Epidermal melanocyte (primary cell): Measurements from ENCODE around the gene CPB2.

Experiments used
- DNase-seq: peaks from one replicate; pipeline ENCODE4 v3.0.0; 2011; ENCODE audit warnings: low spot score; ENCODE audit not compliant: insufficient read length

CPB2 gene

GRCh38 chr13:46097663-46098062, 7.2 kb downstream of the CPB2 start:
- no peak for DNase-seq

DNA sequence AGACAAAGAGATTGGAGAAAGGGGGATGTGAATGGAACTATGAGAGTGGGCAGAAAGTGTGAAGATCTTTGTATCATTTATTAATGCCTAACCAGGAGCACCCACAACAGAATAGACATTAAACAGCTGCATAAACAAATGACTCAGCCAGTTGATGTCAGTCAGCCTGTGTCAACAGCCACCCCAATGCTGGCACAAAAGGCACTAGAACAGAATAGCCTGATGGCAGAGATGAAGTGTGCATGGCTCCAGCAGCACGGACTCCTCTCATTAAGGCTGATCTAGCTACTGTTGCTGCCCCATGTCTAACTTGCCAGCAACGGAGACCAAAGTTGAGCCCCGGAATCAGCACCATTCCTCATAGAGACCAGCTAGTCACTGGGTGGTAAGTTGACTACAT, 7.8 kb downstream of the CPB2 start:
- DNase-seq: no peak

DNA sequence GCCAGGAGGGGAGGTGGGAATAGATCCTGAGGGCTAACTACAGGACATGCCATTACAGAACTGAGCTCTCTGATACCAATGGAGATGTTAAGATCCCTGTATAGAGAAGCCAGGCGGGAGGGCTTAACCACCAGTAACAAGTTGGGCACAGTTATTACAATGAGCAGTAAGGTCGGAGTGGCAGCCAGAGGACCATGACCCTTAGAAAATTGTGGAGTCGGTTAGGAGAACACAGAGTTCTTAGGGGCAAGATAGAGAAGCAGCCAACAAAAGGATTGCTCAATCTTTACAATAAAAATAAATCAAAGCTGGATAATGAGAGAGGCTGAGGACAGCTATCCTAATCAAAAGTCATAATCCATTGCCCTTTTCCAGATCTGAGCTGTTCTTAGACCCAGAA, 10.4 kb downstream of the CPB2 start:
- no peak for DNase-seq

DNA sequence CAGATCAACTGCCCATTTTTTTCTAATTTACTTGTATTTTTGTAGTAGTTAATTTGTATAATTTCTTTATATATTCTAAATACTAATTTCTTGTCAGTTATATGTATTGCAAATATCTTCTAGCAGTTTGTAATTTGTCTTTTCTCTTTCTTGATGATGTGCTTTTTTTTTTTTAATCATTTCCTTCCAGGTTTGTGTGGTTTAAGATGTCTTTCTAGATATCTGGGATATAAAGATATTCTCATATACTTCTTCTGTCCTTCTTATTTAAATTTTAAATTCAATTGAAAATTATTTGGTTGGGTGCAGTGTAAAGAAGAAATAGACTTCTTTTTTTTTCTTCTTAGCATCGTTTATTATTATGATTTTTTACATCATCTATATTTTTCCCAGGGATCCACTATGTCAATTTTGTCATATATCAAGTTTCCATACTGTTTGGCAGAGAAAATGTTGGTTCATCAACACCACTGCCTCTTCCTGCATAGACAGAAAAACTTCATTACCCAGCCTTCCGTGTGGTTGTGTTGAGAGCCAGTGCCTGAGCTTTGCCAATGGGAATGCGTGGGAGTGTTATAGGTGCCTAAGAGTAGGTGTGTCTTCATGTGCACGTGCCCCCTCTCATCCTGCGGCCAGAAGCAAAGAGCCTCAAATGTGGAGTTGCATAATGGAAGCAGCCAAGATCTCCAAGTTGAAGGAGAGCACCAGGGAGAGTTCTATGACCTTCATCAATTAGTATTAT, 15.8 kb downstream of the CPB2 start:
- no peak for DNase-seq

DNA sequence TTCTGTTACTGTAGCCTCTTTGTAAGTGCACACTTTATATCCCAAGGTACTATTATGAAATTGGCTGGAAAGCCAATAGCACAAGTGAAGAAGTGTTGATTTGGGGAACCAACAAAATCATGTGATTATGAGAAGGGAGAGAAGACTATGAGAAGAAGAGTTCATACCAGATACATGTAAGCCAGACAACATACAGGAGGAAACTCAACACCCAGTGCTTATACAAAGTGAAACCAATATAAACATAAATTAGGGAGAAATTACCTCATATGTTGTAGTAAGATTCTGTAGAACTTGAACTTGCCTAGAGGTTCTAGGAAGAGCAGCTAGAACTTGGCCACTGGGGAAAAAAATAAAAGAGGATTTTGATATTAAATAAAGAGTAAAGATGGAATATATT, 17.4 kb downstream of the CPB2 start:
- DNase-seq: no peak

GRCh38 chr13:46086985-46087384, 17.8 kb downstream of the CPB2 start:
- DNase-seq: no peak

DNA sequence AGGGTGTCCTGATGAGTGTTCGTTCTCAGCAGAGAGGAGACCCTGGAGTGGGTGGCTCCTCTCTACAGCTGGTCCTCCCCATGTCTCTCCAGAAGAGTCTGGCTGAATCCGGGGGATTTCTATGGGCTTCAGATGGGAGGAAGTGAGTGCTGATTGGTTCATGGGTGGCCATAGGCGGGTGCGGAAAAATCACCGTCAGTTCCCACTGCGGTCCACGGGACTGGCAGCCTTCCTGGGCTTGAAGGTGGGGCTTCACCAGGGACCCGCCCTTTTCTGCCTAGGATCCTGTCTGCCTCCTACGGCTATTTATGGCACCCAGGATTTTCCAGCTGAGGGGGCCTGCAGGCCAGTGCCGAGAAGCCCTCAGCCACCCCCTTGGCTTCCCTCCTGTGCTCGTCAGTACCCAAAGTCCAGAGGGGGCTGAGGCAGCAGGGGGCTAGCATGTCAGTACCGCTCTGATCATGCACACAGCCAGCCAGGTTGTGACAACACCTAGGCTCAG, 18.4 kb downstream of the CPB2 start:
- no peak for DNase-seq

DNA sequence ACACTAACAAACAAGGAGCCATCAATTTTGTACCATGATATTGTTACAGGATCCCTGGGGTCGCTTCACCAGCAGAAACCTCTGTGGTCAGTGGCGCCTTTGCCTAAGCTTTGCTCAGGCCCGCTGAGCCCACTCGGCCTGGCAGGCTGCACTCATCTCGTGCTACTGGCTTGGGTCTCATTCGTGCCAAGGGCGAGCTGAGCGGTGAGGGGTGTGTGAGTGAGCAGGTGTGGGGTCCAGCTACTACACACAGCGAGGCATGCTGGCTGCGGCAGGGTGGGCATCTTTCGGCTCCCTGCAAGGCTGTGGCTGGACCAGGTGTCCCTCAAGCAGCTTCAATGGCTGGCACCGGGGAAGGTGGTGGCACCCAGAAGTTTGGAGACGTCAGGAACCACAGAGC, 19.1 kb downstream of the CPB2 start:
- DNase-seq: no peak

- DNase-seq: no peak
Observed at GRCh38 chr13:46082324-46082723, 22.5 kb downstream of the CPB2 start.

DNA sequence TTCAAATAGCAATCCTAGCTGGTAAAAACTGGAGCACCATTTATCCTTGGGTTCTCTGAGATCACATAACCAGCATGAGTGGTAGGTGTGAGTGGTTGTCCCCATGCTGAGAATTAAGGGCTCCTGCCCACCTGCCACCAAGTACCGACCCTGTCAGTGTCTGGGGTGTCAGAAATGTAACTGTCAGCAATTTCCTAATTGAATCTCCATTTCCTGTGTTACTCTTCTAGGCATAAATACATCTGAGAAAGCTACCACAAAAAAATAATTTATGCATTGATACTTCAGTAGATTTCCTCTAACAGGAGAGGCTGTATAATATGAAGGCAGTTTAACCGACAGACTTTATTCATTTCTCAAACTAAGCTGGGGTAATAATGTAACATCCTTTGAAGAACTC, 25.1 kb downstream of the CPB2 start:
- no peak for DNase-seq

GRCh38 chr13:46077265-46077664, 27.6 kb downstream of the CPB2 start:
- DNase-seq: no peak

DNA sequence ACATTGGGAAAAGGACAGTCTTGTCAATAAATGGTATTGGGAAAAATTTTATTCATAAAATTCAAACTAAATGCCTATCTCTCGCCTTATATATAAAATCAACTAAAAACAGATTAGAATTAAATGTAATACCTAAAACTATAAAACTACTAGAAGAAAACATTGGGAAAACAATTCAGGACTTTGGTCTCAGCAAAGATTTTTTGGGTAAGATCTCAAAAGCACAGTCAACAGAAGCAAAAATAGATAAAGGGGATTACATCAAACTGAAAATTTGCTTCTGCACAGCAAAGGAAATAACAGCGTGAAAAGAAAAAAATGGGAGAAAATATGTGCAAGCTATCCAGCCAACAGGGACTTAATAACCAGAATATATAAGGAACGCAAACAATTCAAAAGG, 28.0 kb downstream of the CPB2 start:
- DNase-seq: no peak

DNA sequence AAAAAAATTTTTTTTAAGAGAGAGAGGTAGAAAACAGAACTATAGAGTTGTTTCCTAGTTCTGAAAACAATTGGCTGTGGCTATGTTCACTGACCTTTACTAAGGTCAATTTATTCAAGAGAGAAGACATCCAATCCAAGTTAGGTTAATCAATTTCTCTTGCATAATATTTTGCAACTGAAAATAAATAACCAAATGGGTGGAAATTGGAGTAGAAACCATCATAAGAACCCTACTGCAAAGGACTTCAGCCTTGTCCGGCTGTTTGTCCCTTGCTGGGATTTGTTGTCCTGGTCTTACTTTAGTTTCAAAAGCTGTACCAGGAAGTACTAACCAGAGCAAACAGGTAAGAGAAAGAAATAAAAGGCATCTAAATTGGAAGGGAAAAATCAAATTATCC, 29.0 kb downstream of the CPB2 start:
- no peak for DNase-seq

DNA sequence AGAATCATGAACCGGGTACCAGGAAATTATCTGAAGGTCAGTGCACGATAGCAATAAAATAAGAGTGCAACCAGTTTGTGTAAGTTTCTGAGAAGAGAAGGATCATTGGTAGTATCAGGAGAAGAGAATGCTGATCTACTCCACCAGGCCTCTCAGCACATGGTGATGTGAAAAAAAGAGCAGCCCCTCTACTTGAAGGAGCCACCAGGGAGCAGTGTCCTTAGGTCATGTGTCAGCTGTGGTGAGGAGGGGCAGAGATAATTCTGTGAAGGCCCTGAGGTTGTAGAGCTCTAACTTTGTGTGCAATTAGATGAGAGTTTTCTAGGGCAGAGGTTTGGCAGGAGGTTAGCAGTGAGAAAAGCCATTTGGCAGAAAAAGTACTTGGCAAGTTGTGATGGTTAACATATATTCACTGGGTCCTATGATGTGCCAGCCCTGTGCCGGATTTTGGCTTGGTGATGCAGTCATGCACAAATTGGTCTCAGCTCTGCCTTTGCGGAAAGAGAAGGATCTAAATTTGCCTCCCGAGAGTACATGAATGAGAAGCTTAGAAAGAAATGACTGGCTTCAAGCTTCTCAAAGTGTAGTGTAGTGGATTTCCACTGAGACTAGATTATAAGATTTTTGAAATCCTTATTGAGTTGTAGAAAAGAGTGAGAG, 33.1 kb downstream of the CPB2 start:
- no peak for DNase-seq

DNA sequence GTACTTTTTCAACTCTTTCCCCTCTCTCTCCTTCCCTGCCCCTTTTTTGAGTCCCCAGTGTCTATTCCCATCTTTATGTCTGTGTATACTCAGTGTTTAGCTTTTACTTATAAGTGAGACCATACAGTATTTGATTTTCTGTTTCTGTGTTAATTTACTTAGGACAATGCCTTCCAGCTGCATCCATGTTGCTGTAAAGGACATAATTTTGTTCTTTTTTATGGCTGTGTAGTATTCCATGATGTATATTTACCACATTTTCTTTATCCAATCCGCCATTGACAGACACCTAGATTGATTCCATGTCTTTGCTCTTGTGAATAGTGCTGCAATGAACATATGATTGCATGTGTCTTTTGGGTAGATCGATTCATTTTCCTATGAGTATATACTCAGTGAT, 41.5 kb downstream of the CPB2 start:
- no peak for DNase-seq

DNA sequence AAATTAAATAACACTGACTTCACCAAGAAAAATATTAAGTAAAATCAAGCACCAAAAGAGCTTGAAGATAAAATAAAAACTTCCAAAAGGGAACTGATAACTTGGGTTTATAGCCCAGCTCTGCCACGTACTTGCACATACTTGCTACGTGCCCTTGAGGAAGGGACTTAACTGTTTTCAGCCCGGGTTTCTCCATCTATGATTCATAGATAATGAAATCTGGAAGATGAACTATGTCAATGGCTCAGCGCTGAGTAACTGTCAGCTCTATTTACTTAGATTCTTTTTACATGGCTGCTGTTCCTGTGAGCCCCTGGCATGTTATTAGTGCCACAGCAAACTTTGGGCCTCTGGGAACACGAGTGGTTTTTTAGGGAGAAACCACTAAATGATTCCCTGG, 42.6 kb downstream of the CPB2 start:
- no peak for DNase-seq

- DNase-seq: no peak
Observed at GRCh38 chr13:46059405-46059804, 45.4 kb downstream of the CPB2 start.

DNA sequence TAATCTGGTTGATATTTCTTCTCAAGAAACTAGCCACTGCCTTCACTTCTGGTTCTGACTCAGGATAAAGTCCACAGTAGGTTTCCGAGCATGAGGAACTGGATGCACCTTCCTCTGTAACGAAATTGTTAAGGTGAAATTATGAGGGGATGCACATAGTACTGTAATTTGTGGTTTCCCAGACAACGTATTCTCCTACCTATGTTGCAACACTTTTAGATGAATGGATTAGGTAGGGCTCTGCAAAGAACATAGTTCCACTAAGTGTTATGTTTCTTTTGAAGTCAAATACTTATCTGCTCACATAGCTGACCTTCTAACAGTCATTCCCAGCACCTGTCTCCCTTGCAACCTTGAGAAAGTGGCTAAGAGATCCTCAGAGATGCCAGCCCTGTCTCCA, 46.6 kb downstream of the CPB2 start:
- DNase-seq: no peak

GRCh38 chr13:46057256-46058015, 47.4 kb downstream of the CPB2 start:
- peak; percentile 45 for DNase-seq

- DNase-seq: no peak
Observed at GRCh38 chr13:46053162-46054012, 51.4 kb downstream of the CPB2 start.
